ENCODE data around the gene IL6. TPM values are rescaled to one million over a fixed set of nuclear protein-coding genes. Genes with fewer than 3 reads are reported as not detected.

The IL6 gene
- polyA plus RNA-seq, 1 of the 3 experiments (the other 2 are of a cell fraction) = 20.5 TPM

- H3K79me2 ChIP-seq (ENCODE audit: insufficient read depth) = no peaks in the 10 kb centered on the region
- WGBS (ENCODE audit: low lambda C conversion rate) = 25% methylated on average over 3 of the region's 3 CpGs
- H3K27ac ChIP-seq (ENCODE audit: low read depth in 2 of 2, low read length in 1 of 2) = no peak overlapping the region
- TF ChIP-seq NRF1 (IDR thresholded peaks at IDR 0.05; ENCODE audit: low read depth, low read length) = no peak
- TF ChIP-seq REST (IDR thresholded peaks at IDR 0.05; ENCODE audit: low read depth, low read length) = no peak
- TF ChIP-seq MXI1 (IDR thresholded peaks at IDR 0.05; ENCODE audit: low read depth, low read length) = no peak
- TF ChIP-seq EP300 (IDR thresholded peaks at IDR 0.05; ENCODE audit: borderline replicate concordance in 1 of 2, low read depth in 1 of 2, low read length in 1 of 2) = no peak
- TF ChIP-seq, protein P1, sequence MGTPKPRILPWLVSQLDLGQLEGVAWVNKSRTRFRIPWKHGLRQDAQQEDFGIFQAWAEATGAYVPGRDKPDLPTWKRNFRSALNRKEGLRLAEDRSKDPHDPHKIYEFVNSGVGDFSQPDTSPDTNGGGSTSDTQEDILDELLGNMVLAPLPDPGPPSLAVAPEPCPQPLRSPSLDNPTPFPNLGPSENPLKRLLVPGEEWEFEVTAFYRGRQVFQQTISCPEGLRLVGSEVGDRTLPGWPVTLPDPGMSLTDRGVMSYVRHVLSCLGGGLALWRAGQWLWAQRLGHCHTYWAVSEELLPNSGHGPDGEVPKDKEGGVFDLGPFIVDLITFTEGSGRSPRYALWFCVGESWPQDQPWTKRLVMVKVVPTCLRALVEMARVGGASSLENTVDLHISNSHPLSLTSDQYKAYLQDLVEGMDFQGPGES (IDR thresholded peaks at IDR 0.05; ENCODE audit: low read depth, low read length) = no peak
- no peak for TF ChIP-seq SMC3 (IDR thresholded peaks at IDR 0.05; ENCODE audit: low read depth, low read length)
- TF ChIP-seq, protein P2, sequence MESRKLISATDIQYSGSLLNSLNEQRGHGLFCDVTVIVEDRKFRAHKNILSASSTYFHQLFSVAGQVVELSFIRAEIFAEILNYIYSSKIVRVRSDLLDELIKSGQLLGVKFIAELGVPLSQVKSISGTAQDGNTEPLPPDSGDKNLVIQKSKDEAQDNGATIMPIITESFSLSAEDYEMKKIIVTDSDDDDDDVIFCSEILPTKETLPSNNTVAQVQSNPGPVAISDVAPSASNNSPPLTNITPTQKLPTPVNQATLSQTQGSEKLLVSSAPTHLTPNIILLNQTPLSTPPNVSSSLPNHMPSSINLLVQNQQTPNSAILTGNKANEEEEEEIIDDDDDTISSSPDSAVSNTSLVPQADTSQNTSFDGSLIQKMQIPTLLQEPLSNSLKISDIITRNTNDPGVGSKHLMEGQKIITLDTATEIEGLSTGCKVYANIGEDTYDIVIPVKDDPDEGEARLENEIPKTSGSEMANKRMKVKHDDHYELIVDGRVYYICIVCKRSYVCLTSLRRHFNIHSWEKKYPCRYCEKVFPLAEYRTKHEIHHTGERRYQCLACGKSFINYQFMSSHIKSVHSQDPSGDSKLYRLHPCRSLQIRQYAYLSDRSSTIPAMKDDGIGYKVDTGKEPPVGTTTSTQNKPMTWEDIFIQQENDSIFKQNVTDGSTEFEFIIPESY (IDR thresholded peaks at IDR 0.05; ENCODE audit: borderline replicate concordance, low read depth) = no peak
- TF ChIP-seq GATA2 (CRISPR knock-in tag; IDR thresholded peaks at IDR 0.05) = no peak
- H3K4me3 ChIP-seq (ENCODE audit: low read depth in 2 of 2, low read length in 1 of 2) = no peak overlapping the region
- no peak for DNase-seq
- CTCF ChIA-PET = interaction anchor here (0.6 kb wide), 1 partner anchor 1436 kb away, joined by 3 read pairs; no protein-coding TSS in a partner anchor
- H3F3A ChIP-seq (replicated peaks; ENCODE audit: insufficient read depth) = peaks cover 21% of the 10 kb centered on the region
- no peaks in the 10 kb centered on the region; the same call in 1 of the 2 replicates for H3K27me3 ChIP-seq (ENCODE audit: insufficient read depth)
- no peak overlapping the region for H2AFZ ChIP-seq (ENCODE audit: low read depth)
- no peak overlapping the region for H3K4me2 ChIP-seq
- H3K9ac ChIP-seq = no peak overlapping the region
- H3K9me3 ChIP-seq = no peaks in the 10 kb centered on the region
- no peaks in the 10 kb centered on the region for H4K20me1 ChIP-seq (ENCODE audit: insufficient read depth)
- peaks cover 3 to 21% of the 10 kb centered on the region in 2 experiments; a peak in 3 of 4 replicates for H3K4me1 ChIP-seq (ENCODE audit: control insufficient read depth in 1 of 2, insufficient read depth in 2 of 2, low read depth in 1 of 2, low read length in 1 of 2)
- H3K36me3 ChIP-seq (replicated peaks in 1 of 2; ENCODE audit: control insufficient read depth in 1 of 2, insufficient read depth in 2 of 2, low read length in 1 of 2) = no peaks in the 10 kb centered on the region
- H3K9me2 ChIP-seq = no peaks in the 10 kb centered on the region
- POLR2A ChIA-PET = no interaction called here
These were observed 5.9 kb upstream of the IL6 start for GRCh38 chr7:22720791-22721786.

Measured in SK-N-SH (cell line).